HG03354 (cell line): Measurements from ENCODE around the gene ANP32A.
"Not testable (repeated sequence)": the region's sequence is repeated elsewhere in the genome, so short reads cannot be mapped to it uniquely, and the experiment has no call there.

Experiments used
- ATAC-seq: cut with Tn5 transposase; IDR thresholded peaks from one replicate; pipeline ENCODE4 v1.9.1; 2021; ENCODE audit warnings: mild to moderate bottlenecking; ENCODE audit not compliant: unreplicated experiment, poor library complexity, severe bottlenecking

The ANP32A gene

GRCh38 chr15:68820295-68821189, at the start of gene ANP32A:
Gene ANP32A, minus strand, starts transcription at chr15:68820895. Its CDS starts 144 bp downstream, at chr15:68820751.
- peak; percentile 60 for ATAC-seq

GRCh38 chr15:68868296-68868695, 47.6 kb upstream of the ANP32A start:
- ATAC-seq: no peak

- ATAC-seq: no peak
Measured at GRCh38 chr15:68862415-68862814, 41.7 kb upstream of the ANP32A start.

GRCh38 chr15:68858666-68859065, 38.0 kb upstream of the ANP32A start:
- not testable (repeated sequence) for ATAC-seq

- ATAC-seq: not testable (repeated sequence)
Measured at GRCh38 chr15:68857443-68857842, 36.7 kb upstream of the ANP32A start.

GRCh38 chr15:68852461-68852860, 31.8 kb upstream of the ANP32A start:
- ATAC-seq: no peak

- ATAC-seq: no peak
Measured at GRCh38 chr15:68851971-68852370, 31.3 kb upstream of the ANP32A start.

- no peak for ATAC-seq
Measured at GRCh38 chr15:68849497-68849896, 28.8 kb upstream of the ANP32A start.

GRCh38 chr15:68846851-68847439, 26.2 kb upstream of the ANP32A start:
- no peak for ATAC-seq

GRCh38 chr15:68844856-68845550, 24.3 kb upstream of the ANP32A start:
- no peak for ATAC-seq

GRCh38 chr15:68843425-68844311, 23.0 kb upstream of the ANP32A start:
- ATAC-seq: no peak

- no peak for ATAC-seq
Measured at GRCh38 chr15:68842958-68843357, 22.3 kb upstream of the ANP32A start.

- ATAC-seq: no peak
Measured at GRCh38 chr15:68834346-68834745, 13.7 kb upstream of the ANP32A start.

- no peak for ATAC-seq
Measured at GRCh38 chr15:68833700-68834331, 13.1 kb upstream of the ANP32A start.

GRCh38 chr15:68830141-68830785, 9.6 kb upstream of the ANP32A start:
- no peak for ATAC-seq

GRCh38 chr15:68829068-68829467, 8.4 kb upstream of the ANP32A start:
- ATAC-seq: peak; percentile 69

- ATAC-seq: no peak
Measured at GRCh38 chr15:68823561-68823960, 2.9 kb upstream of the ANP32A start.

- no peak for ATAC-seq
Measured at GRCh38 chr15:68822818-68823217, 2.1 kb upstream of the ANP32A start.
